ENCODE measurements around the gene NPTX1. TPM values are rescaled to one million over a fixed set of nuclear protein-coding genes. Genes with fewer than 3 reads are reported as not detected.

The NPTX1 gene
- total RNA-seq, 1 experiment from 2014 or later: 0.17 TPM

- no peak for DNase-seq (ENCODE audit: low spot score)
Measured at GRCh38 chr17:80461528-80462160, 14.8 kb downstream of the NPTX1 start.

GRCh38 chr17:80460429-80460834 lies 16.0 kb downstream of the NPTX1 start:
- DNase-seq (ENCODE audit: low spot score): no peak

- no peak for DNase-seq (ENCODE audit: low spot score)
Measured at GRCh38 chr17:80459234-80459633, 17.2 kb downstream of the NPTX1 start.

- DNase-seq (ENCODE audit: low spot score): no peak
Measured at GRCh38 chr17:80458016-80458415, 18.4 kb downstream of the NPTX1 start.

- no peak for DNase-seq (ENCODE audit: low spot score)
Measured at GRCh38 chr17:80457236-80457856, 19.1 kb downstream of the NPTX1 start.

- no peak for DNase-seq (ENCODE audit: low spot score)
Measured at GRCh38 chr17:80456465-80457235, 19.8 kb downstream of the NPTX1 start.

- DNase-seq (ENCODE audit: low spot score): no peak
Measured at GRCh38 chr17:80455784-80456183, 20.6 kb downstream of the NPTX1 start.

- no peak for DNase-seq (ENCODE audit: low spot score)
Measured at GRCh38 chr17:80455336-80455710, 21.1 kb downstream of the NPTX1 start.

GRCh38 chr17:80454557-80455335 lies 21.7 kb downstream of the NPTX1 start:
- DNase-seq (ENCODE audit: low spot score): peak; percentile 94

- no peak for DNase-seq (ENCODE audit: low spot score)
Measured at GRCh38 chr17:80453998-80454556, 22.3 kb downstream of the NPTX1 start.

- no peak for DNase-seq (ENCODE audit: low spot score)
Measured at GRCh38 chr17:80453126-80453997, 23.0 kb downstream of the NPTX1 start.

- no peak for DNase-seq (ENCODE audit: low spot score)
Measured at GRCh38 chr17:80452173-80452915, 24.1 kb downstream of the NPTX1 start.

- no peak for DNase-seq (ENCODE audit: low spot score)
Measured at GRCh38 chr17:80451104-80451775, 25.2 kb downstream of the NPTX1 start.

GRCh38 chr17:80449930-80450576 lies 26.4 kb downstream of the NPTX1 start:
- DNase-seq (ENCODE audit: low spot score): peak; percentile 33

- no peak for DNase-seq (ENCODE audit: low spot score)
Measured at GRCh38 chr17:80449194-80449929, 27.0 kb downstream of the NPTX1 start.

GRCh38 chr17:80447790-80448189 lies 28.6 kb downstream of the NPTX1 start:
- no peak for DNase-seq (ENCODE audit: low spot score)

- DNase-seq (ENCODE audit: low spot score): no peak
Measured at GRCh38 chr17:80446645-80447405, 29.6 kb downstream of the NPTX1 start.

- DNase-seq (ENCODE audit: low spot score): no peak
Measured at GRCh38 chr17:80445726-80446110, 30.7 kb downstream of the NPTX1 start.

Measured in H4 (cell line).